B cell (primary cell): ENCODE data around the gene GRPEL2. TPM values are rescaled to one million over a fixed set of nuclear protein-coding genes. Genes with fewer than 3 reads are reported as not detected.
"Not testable (repeated sequence)": the region's sequence is repeated elsewhere in the genome, so short reads cannot be mapped to it uniquely, and the experiment has no call there.

Experiments
- ATAC-seq: fragments of 200-7000 bp; cut with Tn5 transposase; one replicate; pipeline ENCODE4 v1.10.0; 2021; ENCODE audit warnings: low read depth, mild to moderate bottlenecking, moderate number of reproducible peaks, moderate library complexity
- CTCF ChIA-PET: fragments of 350-600 bp; sonication (Branson Sonifier 250); formaldehyde crosslinking; loops from one replicate; lab custom pipeline; 2021; ENCODE audit warnings: antibody characterized with exemption, inconsistent platforms; lab: Charles Lee
- POLR2A ChIA-PET: fragments of 350-600 bp; sonication (Branson Sonifier 250); formaldehyde crosslinking; loops from one replicate; lab custom pipeline; 2021; ENCODE audit warnings: antibody characterized with exemption; lab: Charles Lee
- DNase-seq: peaks from one replicate; pipeline ENCODE4 v3.0.0; 2013
- H2AFZ ChIP-seq: 2 replicates; pipeline ENCODE4 v1.6.1; 2012; ENCODE audit warnings: mild to moderate bottlenecking, low read depth, low read length; ENCODE audit not compliant: insufficient read depth, poor library complexity, severe bottlenecking
- H3K27ac ChIP-seq, 2 donors: 1 replicate in 1 of 2; 2 replicates in 1 of 2; pipeline ENCODE4 v1.5.1; 2012 to 2013; ENCODE audit warnings: low read length in 2 of 2, mild to moderate bottlenecking in 2 of 2, moderate library complexity in 1 of 2
- H3K27me3 ChIP-seq, 4 experiments: fragments of 200-600 bp in 1 of 4; sonication (generic) in 1 of 4; replicated peaks in 1 of 4; 1 replicate in 2 of 4; 2 replicates in 2 of 4; pipeline versions ENCODE4 v1.6.1 to v1.7.0; 2013 to 2016; ENCODE audit warnings: low read length in 3 of 4, mild to moderate bottlenecking in 2 of 4, mixed read lengths in 1 of 4, moderate library complexity in 1 of 4; ENCODE audit not compliant: insufficient read depth in 4 of 4, control insufficient read depth in 3 of 4; ENCODE audit errors: control extremely low read depth in 1 of 4
- H3K36me3 ChIP-seq, 2 experiments: replicated peaks in 1 of 2; 1 replicate in 1 of 2; 2 replicates in 1 of 2; pipeline versions ENCODE4 v1.6.1 to v1.7.1; 2013; ENCODE audit warnings: low read length in 1 of 2; ENCODE audit not compliant: insufficient read depth in 2 of 2, control insufficient read depth in 1 of 2; ENCODE audit errors: control extremely low read depth in 1 of 2, extremely low read depth in 1 of 2
- H3K4me1 ChIP-seq, 2 donors: fragments of 200-600 bp in 1 of 2; sonication (generic) in 1 of 2; 1 replicate in 1 of 2; 2 replicates in 1 of 2; pipeline versions ENCODE4 v1.5.1 to v1.6.1; 2013 to 2017; ENCODE audit warnings: low read length in 2 of 2; ENCODE audit not compliant: control insufficient read depth in 2 of 2, insufficient read depth in 2 of 2
- H3K4me2 ChIP-seq: replicated peaks from 2 replicates; pipeline ENCODE3; 2012; ENCODE audit warnings: mild to moderate bottlenecking, low read depth, low read length; ENCODE audit not compliant: poor library complexity, severe bottlenecking
- H3K4me3 ChIP-seq, 5 experiments: fragments of 200-600 bp in 1 of 5; sonication (generic) in 1 of 5; 1 replicate in 3 of 5; 2 replicates in 2 of 5; pipeline versions ENCODE4 v1.5.1 to v1.7.0; 2011 to 2016; ENCODE audit warnings: low read length in 4 of 5, mild to moderate bottlenecking in 4 of 5, low read depth in 2 of 5, control low read depth in 1 of 5, moderate library complexity in 1 of 5; ENCODE audit not compliant: insufficient read depth in 1 of 5; ENCODE audit errors: control extremely low read depth in 1 of 5, extremely low read depth in 1 of 5
- H3K79me2 ChIP-seq: fragments of 200-600 bp; sonication (generic); one replicate; pipeline ENCODE4 v1.6.0; 2016; ENCODE audit warnings: low read length; ENCODE audit not compliant: control insufficient read depth, insufficient read depth
- H3K9ac ChIP-seq: fragments of 200-600 bp; sonication (generic); 2 replicates; pipeline ENCODE4 v1.6.1; 2017; ENCODE audit warnings: mild to moderate bottlenecking, low read length, moderate library complexity
- H3K9me3 ChIP-seq, 3 donors: one replicate each; pipeline versions ENCODE4 v1.6.1 to v1.7.1; 2013; ENCODE audit warnings: low read length in 2 of 3; ENCODE audit not compliant: control insufficient read depth in 2 of 3, insufficient read depth in 1 of 3; ENCODE audit errors: control extremely low read depth in 1 of 3
- H4K20me1 ChIP-seq: 2 replicates; pipeline ENCODE4 v1.6.0; 2012; ENCODE audit warnings: mild to moderate bottlenecking, low read length; ENCODE audit not compliant: insufficient read depth, control insufficient read depth, poor library complexity, severe bottlenecking
- H3K27ac Mint-ChIP-seq: one replicate; pipeline ENCODE4 v1.8.0; 2021; ENCODE audit warnings: mixed read lengths
- H3K27me3 Mint-ChIP-seq: one replicate; pipeline ENCODE4 v1.8.0; 2021; ENCODE audit warnings: mixed read lengths
- H3K4me1 Mint-ChIP-seq: one replicate; pipeline ENCODE4 v1.8.0; 2021; ENCODE audit warnings: mixed read lengths
- H3K4me3 Mint-ChIP-seq: one replicate; pipeline ENCODE4 v1.8.0; 2021; ENCODE audit warnings: mixed read lengths
- H3K9me3 Mint-ChIP-seq: one replicate; pipeline ENCODE4 v1.8.0; 2022; ENCODE audit warnings: mixed read lengths; ENCODE audit not compliant: insufficient read depth
- CTCF ChIP-seq: fragments of 200-600 bp; IDR thresholded peaks from one replicate; pipeline ENCODE4 v1.8.0; 2022; ENCODE audit warnings: antibody characterized with exemption, mild to moderate bottlenecking
- EZH2 ChIP-seq: IDR thresholded peaks from 2 replicates; pipeline ENCODE4 v1.6.1; 2012; ENCODE audit warnings: borderline replicate concordance, low read depth, mild to moderate bottlenecking, moderate library complexity, low read length; ENCODE audit not compliant: insufficient read depth, poor library complexity, severe bottlenecking
- WGBS: methylation state at CpG from one replicate; pipeline ENCODE4 v1.1.5; 2013; ENCODE audit warnings: missing lambda C conversion rate; ENCODE audit not compliant: insufficient coverage; 5-methylcytosine and 5-hydroxymethylcytosine counted together
- intact Hi-C: fragments of 100-400 bp; cut with micrococcal nuclease; formaldehyde crosslinking; loops from one replicate; pipeline ENCODE4 v1.10.0; 2022
- polyA plus RNA-seq: library from polyadenylated mRNA; depleted of rRNA; stranded (reverse); fragments of >200 nt; gene quantifications from 2 replicates; pipeline ENCODE4 v1.2.3, GENCODE V29; 2012
- total RNA-seq, 2 donors: library from RNA; stranded (reverse); fragments of 120-200 nt in 1 of 2; gene quantifications; 1 replicate in 1 of 2; 2 replicates in 1 of 2; pipeline versions ENCODE4 v1.2.3 to v1.2.4, GENCODE V29; 2013 to 2022

Gene GRPEL2
- total and polyA plus RNA-seq, 2 donors (not counting 1 experiment from before 2014, with no cell fraction given): 1.1 to 12.1 TPM

- Mint-ChIP-seq H3K27me3 (peaks cover 8% of the 10 kb centered on the region), H3K4me3 (no peak overlapping the region), H3K27ac (no peak overlapping the region), H3K4me1 (no peaks in the 10 kb centered on the region), H3K9me3 (no peaks in the 10 kb centered on the region)
- WGBS: 91% methylated on average over 8 of the region's 11 CpGs
- CTCF ChIA-PET: interaction anchor here (1.4 to 2.3 kb wide), 2 partner anchors 8 to 175 kb away, joined by 5 to 6 read pairs; no protein-coding TSS in a partner anchor
- Histone ChIP-seq H3K4me2 (no peak overlapping the region), H2AFZ (no peak overlapping the region), H3K4me1 (no peaks in the 10 kb centered on the region), H3K36me3 (no peaks in the 10 kb centered on the region), H3K9me3 (no peaks in the 10 kb centered on the region), H3K27me3 (no peaks in the 10 kb centered on the region), H3K9ac (no peak overlapping the region), H3K79me2 (no peaks in the 10 kb centered on the region), H4K20me1 (no peaks in the 10 kb centered on the region), H3K4me3 (no peak overlapping the region), H3K27ac (no peak overlapping the region)
- POLR2A ChIA-PET: no interaction called here
- TF ChIP-seq CTCF (no peak), EZH2 (no peak)
- DNase-seq: no peak
- intact Hi-C loops: no loop called here
- ATAC-seq: no peak
These were observed 44.5 kb downstream of the GRPEL2 start for GRCh38 chr5:149389552-149390495.

GRCh38 chr5:149391076-149391475 lies 45.8 kb downstream of the GRPEL2 start:
- POLR2A ChIA-PET, H3K27me3 ChIP-seq, H3K27ac Mint-ChIP-seq, H3K27me3 Mint-ChIP-seq, H3K27ac ChIP-seq, ATAC-seq, H3K9me3 Mint-ChIP-seq, H3K4me2 ChIP-seq, H3K9me3 ChIP-seq, DNase-seq, H3K79me2 ChIP-seq, H3K4me3 ChIP-seq, H3K4me3 Mint-ChIP-seq, H3K4me1 Mint-ChIP-seq, H4K20me1 ChIP-seq, H3K4me1 ChIP-seq, H3K36me3 ChIP-seq, H3K9ac ChIP-seq, H2AFZ ChIP-seq, intact Hi-C loops: not testable (repeated sequence)
- CTCF ChIA-PET: interaction anchor here (0.7 to 2.3 kb wide), 2 partner anchors 9 to 1462 kb away, joined by 4 to 6 read pairs; no protein-coding TSS in a partner anchor
- WGBS: 92% methylated on average over 5 of the region's 6 CpGs
